B cell (primary cell): Measurements from ENCODE around the gene CARHSP1.

Experiments
- CTCF ChIP-seq: fragments of 200-600 bp; IDR thresholded peaks from one replicate; pipeline ENCODE4 v1.8.0; 2022; ENCODE audit warnings: antibody characterized with exemption, mild to moderate bottlenecking
- EZH2 ChIP-seq: IDR thresholded peaks from 2 replicates; pipeline ENCODE4 v1.6.1; 2012; ENCODE audit warnings: borderline replicate concordance, low read depth, mild to moderate bottlenecking, moderate library complexity, low read length; ENCODE audit not compliant: insufficient read depth, poor library complexity, severe bottlenecking

- TF ChIP-seq CTCF = no peak
- TF ChIP-seq EZH2 = no peak
Observed at GRCh38 chr16:8867932-8868415, 832 bp downstream of the CARHSP1 start.
